ENCODE results near the gene CRYBA1.

DNA sequence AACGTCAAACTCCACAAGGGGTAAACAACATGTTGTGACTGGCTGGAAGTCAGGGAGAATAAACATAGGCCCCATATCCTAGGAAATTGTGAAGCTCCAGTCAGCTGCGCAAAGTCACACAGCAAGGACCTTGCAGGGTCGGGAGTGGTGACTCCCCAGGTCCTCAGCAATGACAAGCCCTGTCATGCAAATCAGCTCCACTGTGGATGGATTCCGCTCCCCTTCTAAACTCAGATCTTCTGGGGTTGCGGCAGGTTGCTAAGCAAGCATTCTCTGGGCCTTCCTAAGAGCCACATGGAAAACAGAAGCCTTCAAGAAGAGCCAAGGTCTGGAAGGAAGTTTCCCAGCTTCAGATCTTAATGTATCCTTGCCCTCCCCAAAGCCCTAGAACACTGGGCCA, 37.6 kb upstream of the CRYBA1 start:
- no peak for TF ChIP-seq POLR2AphosphoS5 (IDR thresholded peaks at IDR 0.05; ENCODE audit: low read depth, low read length)
- TF ChIP-seq FOXP2 (optimal IDR thresholded peaks at IDR 0.05; ENCODE audit: borderline replicate concordance, extremely low read depth, extremely low read length, insufficient read depth): no peak
- TF ChIP-seq TAF1 (IDR thresholded peaks at IDR 0.05; ENCODE audit: borderline replicate concordance, insufficient read depth, low read length): no peak
- no peak for TF ChIP-seq REST (IDR thresholded peaks at IDR 0.05; ENCODE audit: insufficient read depth in 1 of 2, low read depth in 2 of 2, low read length in 2 of 2)

Data from PFSK-1 (cell line).